H1 (cell line): ENCODE measurements around the gene PAGE2. TPM values are rescaled to one million over a fixed set of nuclear protein-coding genes. Genes with fewer than 3 reads are reported as not detected.

Source experiments
- CTCF ChIA-PET: fragments of 300-600 bp; sonication (Branson Sonifier 250); formaldehyde crosslinking; loops from one replicate; lab custom pipeline; 2021; ENCODE audit not compliant: partially characterized antibody; lab: Charles Lee
- POLR2A ChIA-PET: fragments of 300-600 bp; sonication (Branson Sonifier 250); formaldehyde crosslinking; loops from one replicate; lab custom pipeline; 2021; ENCODE audit warnings: inconsistent platforms; ENCODE audit not compliant: partially characterized antibody; lab: Charles Lee
- DNase-seq, 2 experiments: peaks; one replicate each; pipeline versions ENCODE4 v3.0.0 to v3.0.0-alpha.2; 2010 to 2022; ENCODE audit warnings: low spot score in 2 of 2, low read depth in 1 of 2, mixed read lengths in 1 of 2
- FAIRE-seq: peaks from 2 replicates; lab custom pipeline; 2011; peaks lifted over from hg19 to GRCh38; lab: Jason Lieb, UNC
- H2AFZ ChIP-seq: 2 replicates; pipeline ENCODE4 v1.8.1; 2012; ENCODE audit warnings: low read length, inconsistent platforms
- H2AK5ac ChIP-seq: 2 replicates; pipeline ENCODE4 v1.6.1; 2013; ENCODE audit warnings: low read depth, low read length
- H2BK120ac ChIP-seq: replicated peaks from 2 replicates; pipeline ENCODE3; 2013; ENCODE audit warnings: low read depth, low read length, inconsistent platforms
- H2BK12ac ChIP-seq: 2 replicates; pipeline ENCODE4 v1.6.1; 2013; ENCODE audit warnings: low read depth, low read length
- H2BK15ac ChIP-seq: 2 replicates; pipeline ENCODE4 v1.6.1; 2013; ENCODE audit warnings: low read length
- H2BK20ac ChIP-seq: 2 replicates; pipeline ENCODE4 v1.6.1; 2013; ENCODE audit warnings: low read length
- H2BK5ac ChIP-seq: 2 replicates; pipeline ENCODE4 v1.6.1; 2013; ENCODE audit warnings: low read depth, low read length
- H3K14ac ChIP-seq: 2 replicates; pipeline ENCODE4 v1.6.1; 2013; ENCODE audit warnings: inconsistent platforms; ENCODE audit not compliant: insufficient read length
- H3K18ac ChIP-seq: 2 replicates; pipeline ENCODE4 v1.6.1; 2013; ENCODE audit warnings: low read length; ENCODE audit errors: extremely low read depth
- H3K23ac ChIP-seq: 2 replicates; pipeline ENCODE4 v1.6.1; 2013; ENCODE audit warnings: inconsistent platforms; ENCODE audit not compliant: insufficient read length
- H3K23me2 ChIP-seq: 2 replicates; pipeline ENCODE4 v1.6.1; 2013; ENCODE audit warnings: low read depth, low read length
- H3K27ac ChIP-seq: 2 replicates; pipeline ENCODE4 v1.6.1; 2011; ENCODE audit warnings: low read depth, low read length, inconsistent platforms
- H3K27me3 ChIP-seq, 4 experiments: replicated peaks in 1 of 4; 1 replicate in 1 of 4; 2 replicates in 3 of 4; pipeline versions ENCODE4 v1.6.1 to v1.8.1; 2011 to 2013; ENCODE audit warnings: low read length in 3 of 4, mild to moderate bottlenecking in 3 of 4, inconsistent platforms in 2 of 4, mixed read lengths in 2 of 4, moderate library complexity in 1 of 4; ENCODE audit not compliant: control insufficient read depth in 3 of 4, insufficient read depth in 3 of 4; ENCODE audit errors: extremely low read depth in 1 of 4
- H3K36me3 ChIP-seq, 4 experiments: 2 replicates each; pipeline versions ENCODE4 v1.6.1 to v1.8.1; 2011 to 2013; ENCODE audit warnings: mild to moderate bottlenecking in 4 of 4, low read length in 3 of 4, moderate library complexity in 2 of 4, control low read depth in 1 of 4, inconsistent platforms in 1 of 4; ENCODE audit not compliant: insufficient read depth in 4 of 4, control insufficient read depth in 2 of 4
- H3K4ac ChIP-seq: replicated peaks from 2 replicates; pipeline ENCODE3; 2013; ENCODE audit warnings: low read length, low read depth, mixed read lengths, inconsistent platforms; ENCODE audit not compliant: insufficient read length
- H3K4me1 ChIP-seq, 4 experiments: replicated peaks in 1 of 4; 1 replicate in 1 of 4; 2 replicates in 3 of 4; pipeline versions ENCODE4 v1.6.1 to v1.8.1; 2011 to 2013; ENCODE audit warnings: low read length in 3 of 4, inconsistent platforms in 2 of 4, mixed read lengths in 1 of 4; ENCODE audit not compliant: insufficient read depth in 4 of 4, control insufficient read depth in 3 of 4
- H3K4me2 ChIP-seq, 2 experiments: 2 replicates each; pipeline versions ENCODE4 v1.6.1 to v1.8.1; 2011 to 2013; ENCODE audit warnings: low read depth in 2 of 2, low read length in 2 of 2, control low read depth in 1 of 2, inconsistent platforms in 1 of 2, mild to moderate bottlenecking in 1 of 2; ENCODE audit not compliant: insufficient read depth in 1 of 2
- H3K4me3 ChIP-seq, 4 experiments: fragments of 200-600, 300-600 bp in 1 of 4; sonication (generic), shearing (Covaris generic), sonication (Bioruptor Twin) in 1 of 4; 2 replicates each; pipeline versions ENCODE4 v1.5.1 to v1.8.1; 2011 to 2016; ENCODE audit warnings: low read length in 4 of 4, low read depth in 3 of 4, control low read depth in 2 of 4, inconsistent platforms in 2 of 4, mild to moderate bottlenecking in 2 of 4, mixed read lengths in 1 of 4, moderate library complexity in 1 of 4; ENCODE audit not compliant: insufficient read depth in 2 of 4; ENCODE audit errors: extremely low read depth in 1 of 4
- H3K56ac ChIP-seq: replicated peaks from 2 replicates; pipeline ENCODE3; 2013; ENCODE audit warnings: low read depth, mild to moderate bottlenecking, mixed read lengths, low read length, inconsistent platforms; ENCODE audit not compliant: insufficient read length
- H3K79me1 ChIP-seq: 2 replicates; pipeline ENCODE4 v1.6.1; 2013; ENCODE audit warnings: low read depth, low read length, control low read depth
- H3K79me2 ChIP-seq, 2 experiments: 2 replicates each; pipeline versions ENCODE4 v1.6.1 to v1.8.1; 2012 to 2013; ENCODE audit warnings: low read length in 2 of 2, mild to moderate bottlenecking in 2 of 2, inconsistent platforms in 1 of 2; ENCODE audit not compliant: insufficient read depth in 2 of 2, control insufficient read depth in 1 of 2
- H3K9ac ChIP-seq, 4 experiments: replicated peaks in 1 of 4; 1 replicate in 1 of 4; 2 replicates in 3 of 4; pipeline versions ENCODE4 v1.6.1 to v1.8.1; 2011 to 2013; ENCODE audit warnings: low read depth in 3 of 4, low read length in 3 of 4, control low read depth in 2 of 4, mild to moderate bottlenecking in 2 of 4, moderate library complexity in 2 of 4, inconsistent platforms in 1 of 4; ENCODE audit errors: extremely low read depth in 1 of 4
- H3K9me3 ChIP-seq, 2 experiments: 2 replicates each; pipeline versions ENCODE4 v1.6.1 to v1.8.1; 2012 to 2013; ENCODE audit warnings: mild to moderate bottlenecking in 2 of 2, moderate library complexity in 2 of 2, control low read depth in 1 of 2, inconsistent platforms in 1 of 2, low read depth in 1 of 2, low read length in 1 of 2, mixed read lengths in 1 of 2; ENCODE audit not compliant: insufficient read depth in 2 of 2
- H4K20me1 ChIP-seq, 2 experiments: replicated peaks in 1 of 2; 2 replicates each; pipeline versions ENCODE3 to v1.8.1; 2011 to 2013; ENCODE audit warnings: inconsistent platforms in 2 of 2, low read length in 2 of 2, mild to moderate bottlenecking in 1 of 2; ENCODE audit not compliant: insufficient read depth in 2 of 2, control insufficient read depth in 1 of 2
- H4K5ac ChIP-seq: 2 replicates; pipeline ENCODE4 v1.6.1; 2013; ENCODE audit warnings: low read length, low read depth, mixed read lengths, inconsistent platforms; ENCODE audit not compliant: insufficient read length
- H4K8ac ChIP-seq: 2 replicates; pipeline ENCODE4 v1.8.0; 2013; ENCODE audit warnings: mild to moderate bottlenecking, moderate library complexity, low read length, inconsistent platforms; ENCODE audit not compliant: insufficient read depth; ENCODE audit errors: extremely low read depth
- H4K91ac ChIP-seq: replicated peaks from 2 replicates; pipeline ENCODE3; 2013; ENCODE audit warnings: low read length, mixed read lengths, inconsistent platforms; ENCODE audit not compliant: insufficient read length
- ASH2L ChIP-seq: fragments of 200-600, 300-600 bp; sonication (generic); IDR thresholded peaks from one replicate; pipeline ENCODE4 v1.7.1; 2017; ENCODE audit warnings: low read length
- RAD21 ChIP-seq, 2 experiments: IDR thresholded peaks in 1 of 2; conservative IDR thresholded peaks in 1 of 2; 2 replicates each; pipeline ENCODE4 v1.6.1; 2011; ENCODE audit warnings: low read depth in 2 of 2, low read length in 2 of 2, improper control_type of control experiment in 1 of 2, inconsistent platforms in 1 of 2, mild to moderate bottlenecking in 1 of 2, moderate library complexity in 1 of 2
- SIRT6 ChIP-seq: IDR thresholded peaks from one replicate; pipeline ENCODE4 v1.7.1; 2012; ENCODE audit warnings: low read length, inconsistent platforms
- SP1 ChIP-seq: IDR thresholded peaks from 2 replicates; pipeline ENCODE4 v1.6.1; 2011; ENCODE audit warnings: low read depth, low read length
- TEAD4 ChIP-seq: IDR thresholded peaks from 2 replicates; pipeline ENCODE4 v1.6.1; 2012; ENCODE audit warnings: low read depth, low read length, inconsistent platforms, mixed read lengths
- WGBS, 2 experiments: shearing (Covaris generic) in 1 of 2; methylation state at CpG; one replicate each; pipeline versions ENCODE4 v1.1.6 to v1.1.7; 2013 to 2015; ENCODE audit warnings: low lambda C conversion rate in 2 of 2, mixed read lengths in 2 of 2, inconsistent platforms in 1 of 2, low coverage in 1 of 2, missing lambda C conversion rate in 1 of 2; ENCODE audit not compliant: insufficient replicate concordance in 2 of 2, insufficient coverage in 1 of 2, insufficient read length in 1 of 2; ENCODE audit errors: extremely low coverage in 1 of 2, missing lambda C conversion rate in 1 of 2; 5-methylcytosine and 5-hydroxymethylcytosine counted together
- polyA plus RNA-seq, 7 experiments: library from polyadenylated mRNA; depleted of rRNA in 3 of 7; stranded (reverse) in 5 of 7; unstranded in 2 of 7; fragments of >200 nt in 5 of 7; fragments of 200-250 nt in 2 of 7; gene quantifications; 1 replicate in 5 of 7; 2 replicates in 1 of 7; 4 replicates in 1 of 7; pipeline versions ENCODE4 v1.2.1 to v1.2.3, GENCODE V29; 2011 to 2013; ENCODE audit warnings: missing spikeins in 2 of 7, mixed read lengths in 2 of 7
- total RNA-seq: library from RNA; stranded (reverse); fragmentation: NEBNext Ultra II Directional; extraction: Animal tissue kit (Norgen Biotek cat#: 25700); gene quantifications from 2 replicates; pipeline ENCODE4 v1.2.1, GENCODE V29; 2021
- TF ChIP-seq, protein P1 (sequence below), 3 experiments: IDR thresholded peaks; 1 replicate in 2 of 3; 2 replicates in 1 of 3; pipeline versions ENCODE4 v1.5.1 to v1.6.1; 2011; ENCODE audit warnings: low read length in 3 of 3, mild to moderate bottlenecking in 3 of 3, inconsistent platforms in 2 of 3, low read depth in 1 of 3, moderate library complexity in 1 of 3; ENCODE audit not compliant: insufficient read depth in 1 of 3; ENCODE audit errors: control extremely low read depth in 1 of 3

Gene PAGE2
- total and polyA plus RNA-seq, 2 of the 8 experiments (the other 6 are each of a cell fraction or from before 2014, with no cell fraction given) = not detected

GRCh38 chrX:55057675-55058249 is 31.1 kb upstream of the PAGE2 start:
- H2BK5ac ChIP-seq = no peak overlapping the region
- H2AFZ ChIP-seq = no peak overlapping the region
- FAIRE-seq (no peak), DNase-seq (peak in 1 of 2 experiments; percentile 32)
- H2BK20ac ChIP-seq = no peak overlapping the region
- H3K79me2 ChIP-seq = no peaks in the 10 kb centered on the region
- H3K27ac ChIP-seq = no peak overlapping the region
- no peak overlapping the region for H3K4ac ChIP-seq
- no peak overlapping the region for H3K56ac ChIP-seq
- no peak overlapping the region for H4K5ac ChIP-seq
- no peak overlapping the region for H2AK5ac ChIP-seq
- no peak overlapping the region for H3K4me3 ChIP-seq
- no peaks in the 10 kb centered on the region for H3K27me3 ChIP-seq
- H3K18ac ChIP-seq = no peak overlapping the region
- H4K20me1 ChIP-seq = no peaks in the 10 kb centered on the region
- H3K4me1 ChIP-seq = no peaks in the 10 kb centered on the region
- no peak overlapping the region for H2BK15ac ChIP-seq
- H3K9ac ChIP-seq = no peak overlapping the region
- H4K8ac ChIP-seq = no peak overlapping the region
- H2BK12ac ChIP-seq = no peak overlapping the region
- H3K23me2 ChIP-seq = no peaks in the 10 kb centered on the region
- 35% methylated on average over 5 of the region's 5 CpGs; no CpG with 5 or more reads in 1 of the 2 experiments for WGBS, 2 experiments
- no peak overlapping the region for H4K91ac ChIP-seq
- no peak overlapping the region for H3K4me2 ChIP-seq
- POLR2A ChIA-PET = no interaction called here
- TF ChIP-seq SP1 = no peak
- TF ChIP-seq TEAD4 = no peak
- TF ChIP-seq RAD21 (IDR thresholded peaks at IDR 0.05 in 1 of 2, conservative IDR thresholded peaks at IDR 0.05 in 1 of 2; ENCODE audit: low read depth in 2 of 2, low read length in 2 of 2) = peak; percentile 73 to 77
- TF ChIP-seq, protein P1, sequence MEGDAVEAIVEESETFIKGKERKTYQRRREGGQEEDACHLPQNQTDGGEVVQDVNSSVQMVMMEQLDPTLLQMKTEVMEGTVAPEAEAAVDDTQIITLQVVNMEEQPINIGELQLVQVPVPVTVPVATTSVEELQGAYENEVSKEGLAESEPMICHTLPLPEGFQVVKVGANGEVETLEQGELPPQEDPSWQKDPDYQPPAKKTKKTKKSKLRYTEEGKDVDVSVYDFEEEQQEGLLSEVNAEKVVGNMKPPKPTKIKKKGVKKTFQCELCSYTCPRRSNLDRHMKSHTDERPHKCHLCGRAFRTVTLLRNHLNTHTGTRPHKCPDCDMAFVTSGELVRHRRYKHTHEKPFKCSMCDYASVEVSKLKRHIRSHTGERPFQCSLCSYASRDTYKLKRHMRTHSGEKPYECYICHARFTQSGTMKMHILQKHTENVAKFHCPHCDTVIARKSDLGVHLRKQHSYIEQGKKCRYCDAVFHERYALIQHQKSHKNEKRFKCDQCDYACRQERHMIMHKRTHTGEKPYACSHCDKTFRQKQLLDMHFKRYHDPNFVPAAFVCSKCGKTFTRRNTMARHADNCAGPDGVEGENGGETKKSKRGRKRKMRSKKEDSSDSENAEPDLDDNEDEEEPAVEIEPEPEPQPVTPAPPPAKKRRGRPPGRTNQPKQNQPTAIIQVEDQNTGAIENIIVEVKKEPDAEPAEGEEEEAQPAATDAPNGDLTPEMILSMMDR (IDR thresholded peaks at IDR 0.05; ENCODE audit: control extremely low read depth in 1 of 3, insufficient read depth in 1 of 3, low read depth in 1 of 3, low read length in 3 of 3) = peak in 2 of 3 experiments; percentile 25 to 54; a peak in 2 of 4 replicates
- TF ChIP-seq ASH2L = no peak
- TF ChIP-seq SIRT6 = no peak
- peaks cover 0 to under 1% of the 10 kb centered on the region in 2 experiments; a peak in 1 of 4 replicates for H3K9me3 ChIP-seq
- H2BK120ac ChIP-seq = no peak overlapping the region
- CTCF ChIA-PET = interaction anchor here (1.0 kb wide), 1 partner anchor 505 kb away, joined by 3 read pairs; no protein-coding TSS in a partner anchor
- no peak overlapping the region for H3K14ac ChIP-seq
- H3K36me3 ChIP-seq = no peaks in the 10 kb centered on the region
- H3K23ac ChIP-seq = no peak overlapping the region
- H3K79me1 ChIP-seq = no peaks in the 10 kb centered on the region
